OCI-LY7 (cell line): ENCODE results near the gene GLIS1.

Source experiments
- CTCF ChIP-seq: fragments of 200-600 bp; sonication (generic); conservative IDR thresholded peaks from 2 replicates; pipeline ENCODE4 v1.5.1; 2014; ENCODE audit warnings: mild to moderate bottlenecking, antibody characterized with exemption, low read length, moderate library complexity, mixed read lengths
- EZH2phosphoT487 ChIP-seq: fragments of 200-600 bp; sonication (generic); IDR thresholded peaks from 2 replicates; pipeline ENCODE4 v1.6.1; 2018; ENCODE audit warnings: low read depth, borderline replicate concordance, mild to moderate bottlenecking, mixed run types, antibody characterized with exemption, low read length, moderate library complexity, mixed read lengths

DNA sequence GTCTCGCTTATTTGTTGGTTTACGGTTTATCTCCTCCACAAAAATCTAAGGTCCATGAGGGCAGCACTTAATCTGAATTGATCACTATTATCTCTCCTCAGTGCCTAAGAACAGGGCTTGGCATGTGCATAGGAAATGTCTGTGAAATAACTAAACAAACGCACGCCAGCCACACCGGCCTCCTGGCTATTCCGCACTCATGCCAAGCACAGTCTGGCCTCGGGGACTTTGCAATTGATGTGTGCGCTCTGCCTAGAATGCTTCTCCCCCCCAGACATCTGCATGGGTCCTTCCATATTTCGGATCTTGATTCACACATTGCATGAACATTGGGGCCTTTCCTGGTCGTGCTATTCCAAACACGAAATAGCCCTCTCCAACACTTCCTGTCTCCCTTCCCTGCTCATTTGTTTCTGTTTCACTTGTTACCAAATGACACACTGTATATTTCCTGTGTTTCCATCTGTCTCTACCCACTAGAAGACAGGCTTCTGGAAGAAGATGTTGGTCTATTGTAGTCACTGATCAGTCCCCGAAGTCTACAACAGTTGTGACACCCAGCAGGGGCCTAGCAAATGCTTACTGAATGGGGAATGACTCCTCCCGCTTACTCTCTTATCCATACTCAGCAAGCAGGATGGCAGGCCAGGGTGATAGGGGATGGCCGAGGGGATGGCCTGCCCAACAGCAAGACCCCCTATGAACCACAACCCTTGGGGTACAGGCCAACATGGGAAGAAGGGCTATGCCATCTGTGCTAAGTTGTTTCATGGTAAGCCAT is 93.9 kb downstream of the GLIS1 start:
- TF ChIP-seq CTCF (no peak), EZH2phosphoT487 (no peak)
